H9 (cell line): ENCODE results near the gene PUM2. TPM values are rescaled to one million over a fixed set of nuclear protein-coding genes. Genes with fewer than 3 reads are reported as not detected.

ENCODE experiments used
- DNase-seq: peaks from one replicate; pipeline ENCODE4 v3.0.0-alpha.2; 2017
- H2AFZ ChIP-seq: one replicate; pipeline ENCODE4 v1.6.1; 2013; ENCODE audit warnings: mild to moderate bottlenecking, low read length, control low read depth, moderate library complexity
- H2AK5ac ChIP-seq: 2 replicates; pipeline ENCODE4 v1.6.1; 2013; ENCODE audit warnings: low read length, control low read depth, mixed read lengths; ENCODE audit not compliant: insufficient read length
- H2BK120ac ChIP-seq: one replicate; pipeline ENCODE4 v1.6.1; 2013; ENCODE audit warnings: low read depth, mild to moderate bottlenecking, low read length, control low read depth, inconsistent platforms; ENCODE audit not compliant: poor library complexity, severe bottlenecking
- H2BK12ac ChIP-seq: 2 replicates; pipeline ENCODE4 v1.6.1; 2013; ENCODE audit warnings: low read length, control low read depth, mixed read lengths, low read depth; ENCODE audit not compliant: insufficient read length
- H2BK15ac ChIP-seq: 2 replicates; pipeline ENCODE4 v1.6.1; 2013; ENCODE audit warnings: low read depth, low read length, control low read depth
- H2BK20ac ChIP-seq: one replicate; pipeline ENCODE4 v1.6.1; 2013; ENCODE audit warnings: low read depth, mild to moderate bottlenecking, low read length, control low read depth, inconsistent platforms; ENCODE audit not compliant: poor library complexity, severe bottlenecking
- H2BK5ac ChIP-seq: 2 replicates; pipeline ENCODE4 v1.6.1; 2013; ENCODE audit warnings: low read length, control low read depth, mixed read lengths; ENCODE audit not compliant: insufficient read length
- H3K14ac ChIP-seq: 2 replicates; pipeline ENCODE4 v1.6.1; 2013; ENCODE audit warnings: low read length, control low read depth; ENCODE audit not compliant: insufficient read depth
- H3K18ac ChIP-seq: 2 replicates; pipeline ENCODE4 v1.6.1; 2013; ENCODE audit warnings: low read depth, mild to moderate bottlenecking, mixed read lengths, low read length, control low read depth; ENCODE audit not compliant: insufficient read length
- H3K23ac ChIP-seq: 2 replicates; pipeline ENCODE4 v1.6.1; 2013; ENCODE audit warnings: low read length, control low read depth, mixed read lengths, low read depth; ENCODE audit not compliant: insufficient read length
- H3K23me2 ChIP-seq: 2 replicates; pipeline ENCODE4 v1.6.1; 2013; ENCODE audit warnings: low read depth, mild to moderate bottlenecking, mixed read lengths, low read length, control low read depth; ENCODE audit not compliant: insufficient read length, poor library complexity, severe bottlenecking
- H3K27ac ChIP-seq: 2 replicates; pipeline ENCODE4 v1.5.1; 2013; ENCODE audit warnings: low read length, control low read depth, mixed read lengths, low read depth; ENCODE audit not compliant: insufficient read length
- H3K27me3 ChIP-seq: 2 replicates; pipeline ENCODE4 v1.6.1; 2013; ENCODE audit warnings: low read length, control low read depth, inconsistent platforms; ENCODE audit not compliant: insufficient read depth
- H3K4ac ChIP-seq: 2 replicates; pipeline ENCODE4 v1.6.1; 2013; ENCODE audit warnings: low read depth, mild to moderate bottlenecking, control low read depth, inconsistent platforms, low read length, moderate library complexity
- H3K4me1 ChIP-seq: 2 replicates; pipeline ENCODE4 v1.6.1; 2013; ENCODE audit warnings: low read length, control low read depth, inconsistent platforms; ENCODE audit not compliant: insufficient read depth
- H3K4me2 ChIP-seq: 2 replicates; pipeline ENCODE4 v1.6.1; 2013; ENCODE audit warnings: low read length, control low read depth, mixed read lengths; ENCODE audit not compliant: insufficient read length, insufficient read depth
- H3K56ac ChIP-seq: 2 replicates; pipeline ENCODE4 v1.6.1; 2013; ENCODE audit warnings: low read depth, mild to moderate bottlenecking, mixed read lengths, low read length, control low read depth; ENCODE audit not compliant: insufficient read length
- H3K79me1 ChIP-seq: 2 replicates; pipeline ENCODE4 v1.6.1; 2013; ENCODE audit warnings: low read depth, mild to moderate bottlenecking, moderate library complexity, low read length, control low read depth, inconsistent platforms; ENCODE audit not compliant: insufficient read depth, poor library complexity, severe bottlenecking
- H3K79me2 ChIP-seq: 2 replicates; pipeline ENCODE4 v1.6.1; 2013; ENCODE audit warnings: low read length, control low read depth, inconsistent platforms; ENCODE audit not compliant: insufficient read depth
- H3K9ac ChIP-seq: 2 replicates; pipeline ENCODE4 v1.6.1; 2013; ENCODE audit warnings: low read length, control low read depth, mixed read lengths; ENCODE audit not compliant: insufficient read length; ENCODE audit errors: extremely low read depth
- H3K9me3 ChIP-seq: one replicate; pipeline ENCODE4 v1.6.1; 2013; ENCODE audit warnings: low read depth, low read length, inconsistent platforms; ENCODE audit not compliant: control insufficient read depth
- H3T11ph ChIP-seq: one replicate; pipeline ENCODE4 v1.6.1; 2013; ENCODE audit warnings: mild to moderate bottlenecking, low read length, control low read depth, inconsistent platforms
- H4K20me1 ChIP-seq: one replicate; pipeline ENCODE4 v1.6.1; 2013; ENCODE audit not compliant: control insufficient read depth, insufficient read length, insufficient read depth
- H4K5ac ChIP-seq: 2 replicates; pipeline ENCODE4 v1.6.1; 2013; ENCODE audit warnings: low read depth, mild to moderate bottlenecking, mixed read lengths, low read length, control low read depth; ENCODE audit not compliant: insufficient read length
- H4K8ac ChIP-seq: replicated peaks from 2 replicates; pipeline ENCODE4 v1.6.1; 2013; ENCODE audit warnings: low read length, control low read depth, mixed read lengths, low read depth; ENCODE audit not compliant: insufficient read length
- H4K91ac ChIP-seq: 2 replicates; pipeline ENCODE4 v1.6.1; 2013; ENCODE audit warnings: low read depth, mild to moderate bottlenecking, moderate library complexity, mixed read lengths, low read length, control low read depth; ENCODE audit not compliant: insufficient read length
- H3K27ac Mint-ChIP-seq, 3 experiments: 2 replicates in 2 of 3; 3 replicates in 1 of 3; pipeline ENCODE4 v1.8.0; 2020 to 2021; ENCODE audit warnings: mixed read lengths in 3 of 3, mild to moderate bottlenecking in 1 of 3, moderate library complexity in 1 of 3
- H3K27me3 Mint-ChIP-seq: 2 replicates; pipeline ENCODE4 v1.8.0; 2021; ENCODE audit warnings: low read depth, mild to moderate bottlenecking, moderate library complexity, mixed read lengths
- H3K36me3 Mint-ChIP-seq, 3 experiments: 2 replicates in 2 of 3; 3 replicates in 1 of 3; pipeline ENCODE4 v1.8.0; 2020 to 2021; ENCODE audit warnings: low read depth in 3 of 3, mixed read lengths in 3 of 3; ENCODE audit not compliant: insufficient read depth in 1 of 3
- H3K4me1 Mint-ChIP-seq, 2 experiments: 2 replicates each; pipeline ENCODE4 v1.8.0; 2020; ENCODE audit warnings: mixed read lengths in 2 of 2
- H3K4me3 Mint-ChIP-seq, 2 experiments: 2 replicates in 1 of 2; 3 replicates in 1 of 2; pipeline ENCODE4 v1.8.0; 2020 to 2021; ENCODE audit warnings: mild to moderate bottlenecking in 2 of 2, mixed read lengths in 2 of 2, moderate library complexity in 1 of 2
- H3K9me3 Mint-ChIP-seq, 2 experiments: 2 replicates in 1 of 2; 3 replicates in 1 of 2; pipeline ENCODE4 v1.8.0; 2020; ENCODE audit warnings: mild to moderate bottlenecking in 2 of 2, mixed read lengths in 2 of 2, moderate library complexity in 1 of 2
- WGBS: extraction: QIAGEN DNeasy Blood & Tissue Kit; methylation state at CpG from one replicate; pipeline ENCODE4 v1.1.7; 2013; ENCODE audit warnings: missing lambda C conversion rate, low lambda C conversion rate, mixed read lengths; ENCODE audit not compliant: insufficient read length; ENCODE audit errors: extremely low coverage; 5-methylcytosine and 5-hydroxymethylcytosine counted together
- total RNA-seq: library from RNA; stranded (reverse); gene quantifications from 2 replicates; pipeline ENCODE4 v1.2.1, GENCODE V29; 2021
- TF ChIP-seq, protein P1 (sequence below): fragments of 200-600 bp; sonication (generic); conservative IDR thresholded peaks from 3 replicates; pipeline ENCODE4 v1.8.0; 2021; ENCODE audit warnings: antibody characterized with exemption, mild to moderate bottlenecking

The PUM2 gene
- total RNA-seq, 1 experiment from 2014 or later, result 96.6 TPM

DNA sequence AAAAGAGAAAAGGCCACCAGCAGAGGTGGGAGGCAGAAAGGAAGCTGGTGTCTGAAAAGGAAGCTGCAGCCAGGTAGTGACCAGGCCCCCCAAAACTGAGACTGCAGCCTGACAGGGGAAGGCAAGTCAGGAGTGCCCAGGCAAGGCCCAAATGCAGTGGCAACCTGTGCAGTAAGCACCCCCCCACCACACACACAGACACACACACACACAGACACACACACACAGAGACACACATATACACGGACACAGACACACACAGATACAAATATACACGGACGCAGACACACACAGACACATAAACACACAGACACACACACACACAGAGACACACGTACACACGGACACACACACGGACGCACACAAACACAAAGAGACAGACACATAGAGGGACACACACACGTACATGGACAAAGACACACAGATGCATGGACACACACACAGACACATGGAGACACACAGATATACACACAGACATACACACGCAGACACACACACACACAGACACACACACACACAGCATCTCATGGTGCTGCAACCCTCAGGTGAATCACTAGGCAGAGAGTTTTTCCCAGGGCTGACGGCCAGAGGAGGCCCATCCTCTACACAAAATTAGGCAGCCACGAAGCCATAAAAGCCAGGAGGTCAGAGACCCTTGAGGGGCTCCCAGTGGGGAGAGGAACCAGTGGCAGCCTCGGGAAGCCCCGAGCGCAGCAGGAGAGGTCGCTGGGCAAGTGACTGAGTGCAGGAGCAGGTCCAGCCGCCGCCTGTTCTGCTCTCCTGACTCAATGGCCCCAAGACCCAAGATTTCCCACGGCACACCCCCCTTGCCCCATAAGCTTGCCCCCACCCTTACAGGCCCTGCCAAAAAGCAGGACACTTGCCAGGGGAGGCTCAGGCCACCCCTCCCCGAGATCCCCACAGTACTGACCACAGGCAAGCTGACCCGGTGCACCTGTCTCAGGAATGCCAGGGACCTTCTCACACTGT lies 132.0 kb downstream of the PUM2 start:
- no peaks in the 10 kb centered on the region for H3K9me3 ChIP-seq
- no peak overlapping the region for H2BK20ac ChIP-seq
- no peak overlapping the region for H3K9ac ChIP-seq
- no peak for DNase-seq
- H2AFZ ChIP-seq, result no peak overlapping the region
- H4K5ac ChIP-seq, result peak overlapping the region; percentile 7
- no peaks in the 10 kb centered on the region for H3K79me1 ChIP-seq
- peaks cover 9% of the 10 kb centered on the region for H3K4me1 ChIP-seq
- Mint-ChIP-seq H3K4me3 (no peak overlapping the region), H3K9me3 (no peaks in the 10 kb centered on the region; a peak in 1 of 5 replicates), H3K27me3 (peaks cover 7% of the 10 kb centered on the region), H3K36me3 (peaks cover 12 to 23% (median 14%) of the 10 kb centered on the region in 3 experiments), H3K27ac (peak overlapping the region in 2 of 3 experiments; percentile 4 to 26; a peak in 5 of 7 replicates), H3K4me1 (peaks cover 36 to 43% of the 10 kb centered on the region in 2 experiments)
- H3K14ac ChIP-seq, result no peak overlapping the region
- no peak overlapping the region for H3K4ac ChIP-seq
- no peak overlapping the region for H2BK120ac ChIP-seq
- peaks cover 9% of the 10 kb centered on the region for H3K23me2 ChIP-seq
- peaks cover 19% of the 10 kb centered on the region; the same call in 1 of the 2 replicates for H3K79me2 ChIP-seq
- WGBS, result no CpG with 5 or more reads among the region's 20 CpGs
- H2AK5ac ChIP-seq, result no peak overlapping the region
- no peak overlapping the region for H3K4me2 ChIP-seq
- peak overlapping the region; percentile 36 for H4K8ac ChIP-seq
- no peak overlapping the region for H3K23ac ChIP-seq
- no peak overlapping the region for H2BK15ac ChIP-seq
- H3T11ph ChIP-seq, result no peak overlapping the region
- no peak overlapping the region for H2BK12ac ChIP-seq
- TF ChIP-seq, protein P1, sequence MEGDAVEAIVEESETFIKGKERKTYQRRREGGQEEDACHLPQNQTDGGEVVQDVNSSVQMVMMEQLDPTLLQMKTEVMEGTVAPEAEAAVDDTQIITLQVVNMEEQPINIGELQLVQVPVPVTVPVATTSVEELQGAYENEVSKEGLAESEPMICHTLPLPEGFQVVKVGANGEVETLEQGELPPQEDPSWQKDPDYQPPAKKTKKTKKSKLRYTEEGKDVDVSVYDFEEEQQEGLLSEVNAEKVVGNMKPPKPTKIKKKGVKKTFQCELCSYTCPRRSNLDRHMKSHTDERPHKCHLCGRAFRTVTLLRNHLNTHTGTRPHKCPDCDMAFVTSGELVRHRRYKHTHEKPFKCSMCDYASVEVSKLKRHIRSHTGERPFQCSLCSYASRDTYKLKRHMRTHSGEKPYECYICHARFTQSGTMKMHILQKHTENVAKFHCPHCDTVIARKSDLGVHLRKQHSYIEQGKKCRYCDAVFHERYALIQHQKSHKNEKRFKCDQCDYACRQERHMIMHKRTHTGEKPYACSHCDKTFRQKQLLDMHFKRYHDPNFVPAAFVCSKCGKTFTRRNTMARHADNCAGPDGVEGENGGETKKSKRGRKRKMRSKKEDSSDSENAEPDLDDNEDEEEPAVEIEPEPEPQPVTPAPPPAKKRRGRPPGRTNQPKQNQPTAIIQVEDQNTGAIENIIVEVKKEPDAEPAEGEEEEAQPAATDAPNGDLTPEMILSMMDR, result no peak
- no peak overlapping the region for H3K56ac ChIP-seq
- H2BK5ac ChIP-seq, result no peak overlapping the region
- H3K27ac ChIP-seq, result no peak overlapping the region
- no peaks in the 10 kb centered on the region for H3K27me3 ChIP-seq
- no peak overlapping the region for H4K91ac ChIP-seq
- H3K18ac ChIP-seq, result no peak overlapping the region
- no peaks in the 10 kb centered on the region for H4K20me1 ChIP-seq
